ENCODE data around the gene ZNF331.

Gene ZNF331

DNA sequence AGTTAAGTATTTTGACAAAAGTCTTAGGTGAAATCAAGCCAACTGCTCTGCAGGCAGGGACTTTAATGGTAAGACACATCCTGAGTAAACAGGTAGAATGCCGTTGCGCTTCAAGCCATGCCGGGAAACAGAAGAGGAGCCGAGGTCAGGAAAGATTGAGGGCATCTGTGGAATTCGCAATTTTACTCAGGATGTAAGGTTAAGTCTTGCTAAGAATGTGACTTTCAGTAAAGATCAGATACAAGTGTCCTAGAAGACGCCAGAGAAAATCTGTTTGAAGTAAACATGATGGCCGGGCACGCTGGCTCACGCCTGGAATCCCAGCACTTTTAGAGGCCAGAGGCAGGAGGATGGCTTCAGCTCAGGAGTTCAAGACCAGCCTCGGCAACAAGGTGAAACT lies 60.4 kb downstream of the ZNF331 start:
- in situ Hi-C loops (cut with HindIII; ENCODE audit: low pct_ligation_motif_present, low sequenced_read_pairs), result no loop called here
- H3K36me3 ChIP-seq (replicated peaks), result no peaks in the 10 kb centered on the region
- no peak for DNase-seq
- no peak overlapping the region for H3K27ac ChIP-seq
- TF ChIP-seq, protein P1, sequence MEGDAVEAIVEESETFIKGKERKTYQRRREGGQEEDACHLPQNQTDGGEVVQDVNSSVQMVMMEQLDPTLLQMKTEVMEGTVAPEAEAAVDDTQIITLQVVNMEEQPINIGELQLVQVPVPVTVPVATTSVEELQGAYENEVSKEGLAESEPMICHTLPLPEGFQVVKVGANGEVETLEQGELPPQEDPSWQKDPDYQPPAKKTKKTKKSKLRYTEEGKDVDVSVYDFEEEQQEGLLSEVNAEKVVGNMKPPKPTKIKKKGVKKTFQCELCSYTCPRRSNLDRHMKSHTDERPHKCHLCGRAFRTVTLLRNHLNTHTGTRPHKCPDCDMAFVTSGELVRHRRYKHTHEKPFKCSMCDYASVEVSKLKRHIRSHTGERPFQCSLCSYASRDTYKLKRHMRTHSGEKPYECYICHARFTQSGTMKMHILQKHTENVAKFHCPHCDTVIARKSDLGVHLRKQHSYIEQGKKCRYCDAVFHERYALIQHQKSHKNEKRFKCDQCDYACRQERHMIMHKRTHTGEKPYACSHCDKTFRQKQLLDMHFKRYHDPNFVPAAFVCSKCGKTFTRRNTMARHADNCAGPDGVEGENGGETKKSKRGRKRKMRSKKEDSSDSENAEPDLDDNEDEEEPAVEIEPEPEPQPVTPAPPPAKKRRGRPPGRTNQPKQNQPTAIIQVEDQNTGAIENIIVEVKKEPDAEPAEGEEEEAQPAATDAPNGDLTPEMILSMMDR (IDR thresholded peaks at IDR 0.05; ENCODE audit: low read depth, low read length, missing control alignments), result no peak
- no peak overlapping the region for H3K4me3 ChIP-seq (ENCODE audit: low read depth, low read length)
- H3K27me3 ChIP-seq (replicated peaks), result no peaks in the 10 kb centered on the region

DNA sequence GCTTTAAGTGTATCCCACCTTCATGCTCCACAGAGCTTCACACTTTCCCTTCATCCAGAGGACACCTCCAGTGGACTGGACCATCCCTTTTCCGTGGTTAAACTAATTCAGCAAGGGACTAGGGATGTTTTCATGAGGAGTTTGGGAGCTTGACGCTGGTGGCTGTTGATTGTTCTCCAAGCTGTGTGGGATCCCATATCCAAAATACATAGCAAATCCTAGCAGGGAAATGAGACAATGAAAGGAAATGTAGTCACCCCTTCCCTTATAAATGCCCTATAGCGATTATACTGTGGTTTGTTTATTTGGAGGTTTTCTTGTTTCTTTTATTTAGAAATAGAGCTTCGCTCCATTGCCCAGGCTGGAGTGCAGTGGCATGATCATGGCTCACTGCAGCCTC lies 62.3 kb downstream of the ZNF331 start:
- Histone ChIP-seq H3K27me3 (replicated peaks) (no peaks in the 10 kb centered on the region), H3K27ac (no peak overlapping the region), H3K4me3 (ENCODE audit: low read depth, low read length) (no peak overlapping the region), H3K36me3 (replicated peaks) (no peaks in the 10 kb centered on the region)
- in situ Hi-C loops (cut with HindIII; ENCODE audit: low pct_ligation_motif_present, low sequenced_read_pairs), result no loop called here
- TF ChIP-seq, protein P1 (IDR thresholded peaks at IDR 0.05; ENCODE audit: low read depth, low read length, missing control alignments), result no peak
- DNase-seq, result no peak

DNA sequence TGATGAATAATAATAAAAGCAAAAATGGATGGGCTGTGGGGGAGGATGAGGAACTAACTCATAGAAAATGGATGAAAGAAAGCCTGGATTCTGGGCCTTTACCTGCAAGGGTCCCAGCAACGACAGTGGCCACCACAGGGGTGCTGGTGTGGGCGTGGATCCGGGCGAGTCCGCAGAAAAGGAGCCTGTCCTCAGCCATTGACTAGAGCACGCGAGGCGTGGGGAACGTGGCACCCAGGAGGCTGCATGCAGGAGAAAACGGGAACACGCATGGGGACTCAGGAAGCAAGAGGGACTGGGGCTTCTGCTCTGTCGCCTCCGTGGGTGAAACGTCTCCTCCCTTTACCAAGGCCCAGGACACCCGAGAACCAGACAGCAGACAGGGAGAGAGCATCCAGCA lies 68.1 kb downstream of the ZNF331 start:
- Histone ChIP-seq H3K4me3 (ENCODE audit: low read depth, low read length) (no peak overlapping the region), H3K36me3 (replicated peaks) (no peaks in the 10 kb centered on the region), H3K27me3 (replicated peaks) (no peaks in the 10 kb centered on the region), H3K27ac (no peak overlapping the region)
- no peak for DNase-seq
- TF ChIP-seq, protein P1 (IDR thresholded peaks at IDR 0.05; ENCODE audit: low read depth, low read length, missing control alignments), result no peak
- in situ Hi-C loops (cut with HindIII; ENCODE audit: low pct_ligation_motif_present, low sequenced_read_pairs), result no loop called here

DNA sequence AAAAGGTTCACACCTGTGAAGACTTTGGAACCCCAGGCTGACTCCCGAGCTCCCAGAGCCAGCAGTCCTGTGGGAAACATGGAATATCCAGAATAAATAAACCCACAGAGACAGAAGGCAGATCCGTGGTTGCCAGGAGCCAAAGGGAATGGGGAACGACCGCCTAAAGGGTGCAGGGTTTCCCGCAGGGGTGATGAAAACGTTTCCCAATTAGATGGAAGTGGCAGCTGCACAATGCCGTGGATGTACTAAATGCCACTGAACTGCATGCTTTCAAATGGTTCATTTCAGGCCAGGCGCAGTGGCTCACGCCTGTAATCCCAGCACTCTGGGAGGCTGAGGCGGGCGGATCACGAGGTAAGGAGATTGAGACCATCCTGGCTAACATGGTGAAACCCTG lies 70.4 kb downstream of the ZNF331 start:
- TF ChIP-seq, protein P1 (IDR thresholded peaks at IDR 0.05; ENCODE audit: low read depth, low read length, missing control alignments), result no peak
- in situ Hi-C loops (cut with HindIII; ENCODE audit: low pct_ligation_motif_present, low sequenced_read_pairs), result no loop called here
- DNase-seq, result no peak
- Histone ChIP-seq H3K27me3 (replicated peaks) (no peaks in the 10 kb centered on the region), H3K4me3 (ENCODE audit: low read depth, low read length) (no peak overlapping the region), H3K36me3 (replicated peaks) (no peaks in the 10 kb centered on the region), H3K27ac (no peak overlapping the region)

DNA sequence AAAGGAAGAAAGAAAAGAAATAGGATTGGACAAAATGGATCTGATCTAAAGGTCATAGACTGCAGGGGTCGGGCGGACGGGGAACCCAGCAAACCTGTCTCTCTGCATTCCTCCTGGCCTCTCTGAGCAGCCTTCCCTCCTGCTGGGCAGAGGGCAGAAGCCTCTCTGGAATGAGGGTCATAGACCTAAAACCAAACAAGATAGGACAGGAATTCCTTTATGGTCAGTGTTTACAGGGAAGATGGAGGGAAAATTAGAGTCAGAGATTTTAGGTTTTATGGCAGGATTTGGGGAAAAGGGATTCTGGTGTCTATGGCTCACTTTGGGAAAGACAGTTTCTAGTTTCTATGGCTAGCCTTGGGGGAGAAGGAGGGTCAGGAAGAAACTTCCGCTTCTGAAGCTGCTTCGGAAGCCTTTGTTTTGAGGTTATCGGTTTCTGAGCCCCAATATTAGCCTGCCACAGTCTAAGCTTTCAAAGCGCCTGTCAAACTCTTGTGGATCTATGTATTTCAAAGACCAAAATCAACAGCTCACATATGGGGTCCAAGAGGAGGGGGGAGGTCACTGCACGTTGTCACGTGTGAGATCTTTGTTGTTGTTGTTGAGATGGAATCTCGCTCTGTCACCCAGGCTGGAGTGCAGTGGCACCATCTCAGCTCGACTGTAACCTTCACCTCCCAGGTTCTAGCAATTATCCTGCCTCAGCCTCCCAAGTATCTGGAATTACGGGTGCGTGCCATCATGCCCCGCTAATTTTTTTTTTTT lies 75.0 kb downstream of the ZNF331 start:
- no peaks in the 10 kb centered on the region for H3K27me3 ChIP-seq (replicated peaks)
- no peaks in the 10 kb centered on the region for H3K36me3 ChIP-seq (replicated peaks)
- TF ChIP-seq, protein P1 (IDR thresholded peaks at IDR 0.05; ENCODE audit: low read depth, low read length, missing control alignments), result no peak
- no peak overlapping the region for H3K27ac ChIP-seq
- no peak for DNase-seq
- H3K4me3 ChIP-seq (ENCODE audit: low read depth, low read length), result no peak overlapping the region
- in situ Hi-C loops (cut with HindIII; ENCODE audit: low pct_ligation_motif_present, low sequenced_read_pairs), result no loop called here

Data from brain microvascular endothelial cell (primary cell).